ENCODE results near the gene PFKP.

GRCh38 chr10:3122486-3123205 is 55.3 kb downstream of the PFKP start:
- TF ChIP-seq CTCF (IDR thresholded peaks at IDR 0.05; ENCODE audit: borderline replicate concordance, extremely low read depth, low read length, poor library complexity, severe bottlenecking) (no peak), EZH2 (IDR thresholded peaks at IDR 0.05; ENCODE audit: borderline replicate concordance, low read depth, low read length, severe bottlenecking) (no peak)
